Posterior cingulate gyrus (tissue), 11 donors: ENCODE results near the gene GREB1.

Experiments used
- DNase-seq, 10 donors: peaks; one replicate each; pipeline versions ENCODE4 v3.0.0 to v3.0.0-alpha.2; 2020 to 2021; ENCODE audit warnings: mixed read lengths in 3 of 10
- intact Hi-C: fragments of 100-400 bp; cut with DNase I; formaldehyde crosslinking; loops from one replicate; pipeline ENCODE4 v1.15.1; 2023

GREB1 gene

GRCh38 chr2:11677136-11678055 lies 143.6 kb downstream of the GREB1 start:
- intact Hi-C loops: no loop called here
- DNase-seq: peak in 2 of 10 donors; percentile 82 to 89

- no peak for DNase-seq
- intact Hi-C loops: no loop called here
These were observed 144.6 kb downstream of the GREB1 start for GRCh38 chr2:11678306-11678960.

DNA sequence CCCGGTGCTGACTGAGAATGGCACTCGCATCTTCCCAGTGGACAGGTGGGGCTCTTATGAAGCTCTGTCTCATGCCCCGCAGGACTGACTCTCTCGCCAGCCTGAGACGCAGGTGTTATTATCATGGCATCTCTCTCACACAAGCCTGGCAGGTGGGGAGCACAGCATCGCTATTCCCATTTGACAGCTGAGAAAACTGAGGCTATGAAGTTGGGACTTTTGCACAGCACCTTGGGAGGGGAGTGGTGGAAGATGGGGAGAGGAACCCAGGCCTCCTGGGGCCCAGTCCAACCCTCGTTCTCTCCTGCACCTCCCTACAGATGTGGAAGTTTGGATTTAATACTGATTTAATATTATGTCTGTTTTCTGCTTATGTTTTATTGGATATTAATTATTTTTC lies 145.2 kb downstream of the GREB1 start:
- intact Hi-C loops: no loop called here
- DNase-seq: no peak

DNA sequence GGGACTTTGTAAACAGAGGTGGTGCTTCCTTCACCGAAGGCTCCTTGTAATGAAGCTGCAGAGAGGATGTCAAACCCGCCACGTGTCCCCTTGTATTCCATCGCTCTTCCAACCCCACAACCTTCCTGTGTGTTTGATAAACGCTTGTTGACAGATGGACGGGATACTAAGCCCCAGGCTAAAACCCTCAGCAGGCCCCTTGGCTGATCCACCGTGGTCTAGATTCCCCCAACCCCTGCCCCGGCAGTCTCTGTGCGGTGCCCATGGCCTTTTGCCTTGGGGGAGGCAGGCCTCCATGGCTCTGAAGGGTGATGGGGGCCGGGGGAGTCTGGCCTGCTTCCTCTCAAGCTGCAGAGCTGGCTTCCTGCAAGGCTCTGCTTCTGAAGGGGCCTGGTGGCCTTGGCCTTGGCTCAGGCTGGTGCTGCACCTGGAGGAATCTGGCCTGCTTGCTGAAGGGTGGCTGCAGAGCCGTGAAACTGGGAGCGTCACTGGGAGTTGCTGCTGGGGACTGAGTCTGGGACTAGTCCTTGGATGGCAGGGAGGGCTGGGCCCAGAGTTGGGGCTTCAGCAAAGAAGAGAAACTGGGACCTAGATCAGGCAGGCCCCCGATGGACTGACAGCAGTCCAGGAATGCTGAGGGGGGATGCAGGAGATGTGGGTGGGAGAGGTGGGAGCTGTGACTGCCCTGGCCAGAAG lies 145.8 kb downstream of the GREB1 start:
- intact Hi-C loops: loop anchor here (10.0 kb wide), 1 partner anchor 1325 kb away; no protein-coding TSS in a partner anchor
- no peak for DNase-seq

DNA sequence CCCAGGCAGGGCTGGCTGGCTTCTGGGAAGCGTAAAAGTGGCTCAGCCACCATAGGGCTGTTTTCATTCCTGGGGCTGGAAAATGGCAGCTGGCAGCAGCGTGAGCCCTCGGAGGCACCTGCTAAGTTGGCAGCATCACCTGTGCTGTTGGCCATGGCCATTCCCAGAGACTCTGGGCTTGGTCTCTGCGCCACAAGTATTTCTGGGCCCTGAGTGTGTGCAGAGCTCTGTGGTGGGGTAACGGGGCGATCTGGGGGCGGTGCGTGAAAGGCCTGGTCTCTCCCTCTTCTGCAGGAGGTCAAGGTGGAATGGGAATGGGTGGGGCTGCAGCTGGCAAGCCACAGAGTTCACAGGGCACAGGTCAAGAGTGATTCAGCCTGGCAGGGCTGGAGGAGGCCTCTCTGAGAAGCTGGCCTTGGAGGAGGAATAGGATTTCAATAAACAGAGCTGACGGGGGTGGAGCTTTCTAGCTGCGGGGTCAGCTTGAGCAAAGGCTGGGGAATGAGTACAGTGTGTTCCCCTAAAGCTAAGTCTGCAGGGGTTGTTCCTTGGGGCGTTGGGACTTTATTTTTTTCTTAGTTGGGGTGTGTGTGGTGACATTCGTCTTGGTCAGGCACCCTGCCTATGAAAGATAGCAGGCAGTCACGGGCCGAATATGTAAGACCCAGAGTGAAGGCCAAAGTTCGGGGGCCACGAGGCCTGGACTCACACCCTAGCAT lies 146.5 kb downstream of the GREB1 start:
- no peak for DNase-seq
- intact Hi-C loops: loop anchor here (10.0 kb wide), 1 partner anchor 1324 kb away; no protein-coding TSS in a partner anchor

- DNase-seq: no peak
- intact Hi-C loops: loop anchor here (10.0 kb wide), 1 partner anchor 1324 kb away; no protein-coding TSS in a partner anchor
These were observed 147.3 kb downstream of the GREB1 start for GRCh38 chr2:11680901-11681721.

GRCh38 chr2:11681722-11682589 lies 148.1 kb downstream of the GREB1 start:
- intact Hi-C loops: loop anchor here (10.0 kb wide), 1 partner anchor 1323 kb away; no protein-coding TSS in a partner anchor
- DNase-seq: peak in 5 of 10 donors; percentile 37 to 93 (median 55)

DNA sequence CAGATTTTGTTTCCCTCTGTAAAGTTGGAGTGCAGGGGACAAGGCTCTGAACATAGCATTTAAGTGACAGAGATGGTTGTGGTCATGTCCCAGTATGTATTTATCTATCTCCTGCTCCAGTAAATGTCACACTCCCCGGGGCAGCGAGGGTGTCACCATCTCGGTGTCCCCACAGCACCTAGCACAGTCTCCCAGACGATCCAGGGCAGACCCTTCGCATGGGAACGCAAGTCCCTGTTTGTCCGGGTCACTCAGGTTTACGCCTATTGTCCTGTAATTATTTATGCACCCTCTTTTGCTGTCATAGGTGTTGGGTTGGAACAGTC lies 148.7 kb downstream of the GREB1 start:
- intact Hi-C loops: loop anchor here (10.0 kb wide), 1 partner anchor 1322 kb away; no protein-coding TSS in a partner anchor
- no peak for DNase-seq

DNA sequence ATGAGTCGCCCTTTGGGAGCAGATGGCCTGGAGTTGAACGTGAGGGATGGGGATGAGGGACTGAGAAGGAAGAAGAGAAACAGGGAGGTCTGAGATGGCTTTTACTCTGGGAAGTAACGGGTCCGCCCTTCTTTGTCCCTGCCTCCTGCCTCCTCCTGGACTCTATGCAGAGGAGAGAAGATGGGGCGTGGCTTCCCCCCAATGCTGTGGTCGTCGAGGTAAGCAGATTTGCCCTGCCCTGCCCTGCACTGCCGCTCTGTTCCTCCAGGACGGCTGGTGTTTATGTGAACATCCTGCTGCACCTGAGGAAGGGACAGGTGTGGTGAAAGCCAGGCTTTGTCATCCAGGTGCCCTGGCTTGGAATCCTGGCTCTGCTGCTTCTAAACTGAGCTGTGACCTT lies 149.6 kb downstream of the GREB1 start:
- no peak for DNase-seq
- intact Hi-C loops: loop anchor here (10.0 kb wide), 1 partner anchor 1321 kb away; no protein-coding TSS in a partner anchor

GRCh38 chr2:11683966-11684365 lies 150.1 kb downstream of the GREB1 start:
- DNase-seq: no peak
- intact Hi-C loops: loop anchor here (10.0 kb wide), 1 partner anchor 1321 kb away; no protein-coding TSS in a partner anchor

- intact Hi-C loops: loop anchor here (10.0 kb wide), 1 partner anchor 1320 kb away; no protein-coding TSS in a partner anchor
- DNase-seq: no peak
These were observed 151.1 kb downstream of the GREB1 start for GRCh38 chr2:11684894-11685460.

GRCh38 chr2:11685906-11686470 lies 152.1 kb downstream of the GREB1 start:
- intact Hi-C loops: loop anchor here (10.0 kb wide), 1 partner anchor 1319 kb away; no protein-coding TSS in a partner anchor
- no peak for DNase-seq

DNA sequence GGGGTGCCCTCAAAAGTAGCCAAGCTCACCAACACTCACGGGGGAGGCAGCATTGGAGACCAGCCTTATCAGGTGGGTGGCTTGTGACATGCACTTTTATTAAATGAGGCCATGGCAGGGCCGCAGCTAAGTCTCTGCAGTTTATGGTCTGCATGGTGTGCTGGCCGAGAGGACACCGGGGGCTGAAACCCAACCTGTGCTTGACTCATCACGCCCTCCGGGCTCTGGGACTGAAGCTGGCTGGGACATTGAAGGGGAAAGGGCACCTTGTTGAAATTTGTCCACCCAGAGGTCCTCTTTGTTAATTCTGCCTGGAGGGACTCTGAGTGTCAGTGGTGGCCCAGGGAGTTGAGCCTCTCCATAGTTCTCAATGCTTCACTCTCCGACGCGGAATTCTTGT lies 153.9 kb downstream of the GREB1 start:
- DNase-seq: no peak

GRCh38 chr2:11688222-11689069 lies 154.6 kb downstream of the GREB1 start:
- intact Hi-C loops: loop anchor here (1.0 to 10.0 kb wide), 2 partner anchors 91 to 1316 kb away; no protein-coding TSS in a partner anchor

More for the DNA sequence above, 153.9 kb downstream of the GREB1 start:
- intact Hi-C loops: loop anchor here (1.0 to 10.0 kb wide), 2 partner anchors 92 to 1317 kb away; no protein-coding TSS in a partner anchor

GRCh38 chr2:11691076-11691660 lies 157.3 kb downstream of the GREB1 start:
- intact Hi-C loops: loop anchor here (10.0 kb wide), 1 partner anchor 54 kb away; the partner anchor contains the start of gene LPIN1
- no peak for DNase-seq

More at GRCh38 chr2:11688222-11689069, 154.6 kb downstream of the GREB1 start:
- DNase-seq: peak in 8 of 10 donors; percentile 57 to 92 (median 76)
